Measurements from ENCODE around the gene PHLDA1.
A peak's percentile ranks its signal among the peaks of the same experiment; 100 is the strongest.
"Not testable (repeated sequence)": the region's sequence is repeated elsewhere in the genome, so short reads cannot be mapped to it uniquely, and the experiment has no call there.

The PHLDA1 gene

DNA sequence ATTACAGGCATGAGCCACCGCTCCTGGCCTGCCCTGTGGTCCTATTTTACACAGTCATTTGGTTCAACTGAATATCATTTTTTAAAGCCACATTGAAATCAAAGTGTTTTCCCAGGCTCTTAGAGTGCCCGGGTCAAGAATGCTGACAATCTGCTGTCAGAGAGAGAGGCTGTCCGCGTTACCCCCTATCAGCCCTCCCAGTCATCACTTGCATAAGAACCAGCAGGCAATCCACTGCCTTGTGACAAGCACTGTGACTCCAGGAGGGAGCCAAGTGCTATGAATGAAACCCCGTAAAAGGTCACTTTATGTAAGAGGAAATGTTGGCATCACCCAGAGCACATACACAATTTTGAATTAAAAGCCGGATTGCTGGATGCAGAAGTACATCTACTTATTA is 13.5 kb downstream of the PHLDA1 start:
- DNase-seq: peak; percentile 24

DNA sequence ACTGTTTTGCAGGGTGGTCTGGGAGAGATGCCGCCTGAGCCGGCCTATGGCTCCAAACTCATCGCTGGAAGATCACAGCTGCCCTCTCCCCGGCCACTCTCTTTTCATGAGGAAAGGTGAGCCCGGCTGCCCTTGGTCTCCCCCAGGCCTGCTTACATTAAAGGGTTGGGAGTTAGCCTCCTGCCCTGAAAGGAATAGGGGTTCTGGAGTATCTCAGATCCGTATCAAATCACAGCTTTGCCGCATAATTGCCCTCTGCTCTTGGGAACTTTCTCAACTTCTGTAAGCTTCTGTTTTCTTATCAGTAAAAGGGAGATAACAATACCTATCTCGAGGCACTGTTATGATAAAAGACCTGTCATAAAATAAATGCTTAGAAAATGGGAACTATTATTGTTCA is 17.6 kb downstream of the PHLDA1 start:
- no peak for DNase-seq

DNA sequence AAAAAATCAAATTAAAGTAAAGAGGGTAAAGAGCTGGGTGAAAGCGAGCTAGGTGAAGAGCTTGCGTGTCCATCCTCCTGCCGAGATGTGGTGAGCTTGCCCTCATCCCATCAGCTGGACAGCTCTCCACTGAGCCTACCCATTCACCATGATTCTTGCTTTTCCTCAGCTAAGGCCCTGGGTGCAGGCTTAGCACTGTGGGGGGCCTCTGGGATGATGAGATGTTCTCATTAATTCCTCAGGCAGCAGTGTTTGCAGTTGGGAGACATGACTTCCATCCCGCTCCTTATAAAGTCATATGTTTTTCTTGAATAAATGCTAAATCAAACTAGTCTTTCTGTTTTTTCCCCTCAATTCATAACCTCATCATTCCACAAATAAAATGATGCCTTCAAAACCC is 18.0 kb downstream of the PHLDA1 start:
- no peak for DNase-seq

DNA sequence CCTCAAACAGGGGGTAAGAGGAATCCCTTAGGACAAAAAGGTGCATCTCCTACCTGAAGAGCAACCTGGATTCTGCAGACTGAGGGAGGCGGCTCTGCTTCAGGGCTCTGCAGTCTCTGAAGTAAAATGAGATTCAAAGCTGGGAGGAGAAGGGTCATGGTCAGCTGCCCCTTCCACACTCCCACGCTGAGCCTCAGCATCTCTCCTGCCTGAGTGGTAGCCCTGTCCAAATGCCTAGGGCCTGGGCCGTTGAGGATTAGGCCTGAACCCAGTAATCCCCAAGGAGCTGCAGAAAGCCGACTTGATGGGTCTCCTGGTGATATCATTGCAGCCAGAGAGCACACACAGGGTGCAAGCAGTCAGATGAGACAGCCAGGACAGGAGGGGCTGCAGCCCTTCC is 18.9 kb downstream of the PHLDA1 start:
- DNase-seq: no peak

DNA sequence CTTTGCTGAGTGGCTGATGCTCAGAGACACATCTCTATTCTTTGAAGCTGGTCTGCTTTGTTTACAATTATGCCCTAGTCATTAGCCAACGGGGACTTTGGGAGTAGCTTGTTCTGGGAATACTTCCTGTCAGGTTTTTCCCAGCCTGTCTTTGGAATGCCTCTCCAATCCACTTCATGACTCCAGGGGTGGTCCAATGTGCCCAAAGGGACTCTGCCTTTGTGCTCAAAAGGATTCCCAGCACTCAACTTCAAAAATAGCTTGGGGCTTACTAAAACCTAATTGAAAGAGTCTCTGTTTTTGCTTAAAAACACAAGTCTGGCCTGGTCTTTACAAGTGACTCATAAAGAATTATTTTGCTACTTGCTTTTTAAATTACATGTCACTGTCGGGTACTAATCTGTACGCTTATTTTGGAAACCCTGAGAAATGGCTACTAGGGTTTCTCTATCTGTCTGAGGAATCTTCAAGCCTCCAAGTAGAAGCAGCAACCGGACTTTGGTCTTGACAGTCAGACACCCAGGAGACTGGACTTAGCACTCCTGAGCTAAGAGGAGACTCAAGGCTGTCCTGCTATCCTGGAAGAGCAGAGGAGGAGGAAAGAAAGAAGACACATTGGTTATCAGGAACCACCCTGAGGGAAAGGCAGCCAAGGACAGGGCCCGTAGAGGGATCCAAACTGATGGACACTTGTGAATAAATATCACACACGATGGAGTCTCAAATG is 20.7 kb downstream of the PHLDA1 start:
- DNase-seq: peak; percentile 47

DNA sequence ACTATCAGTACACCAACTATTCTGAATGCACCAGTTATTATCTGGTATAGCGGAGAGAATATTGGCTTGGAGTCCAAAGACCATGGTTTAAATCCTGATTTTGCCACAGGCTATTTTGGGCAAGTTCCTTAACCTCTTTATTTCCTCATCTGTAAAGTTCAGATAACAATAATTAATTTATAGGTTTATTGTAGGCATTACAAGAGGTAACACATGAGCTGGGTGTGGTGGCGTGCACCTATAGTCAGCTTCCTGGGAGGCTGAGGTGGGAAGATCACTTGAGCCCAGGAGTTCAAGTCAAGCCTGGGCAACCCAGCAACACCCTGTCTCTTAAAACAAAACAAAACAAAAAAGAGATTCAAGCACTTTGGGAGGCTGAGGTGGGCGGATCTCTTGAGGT is 23.1 kb downstream of the PHLDA1 start:
- DNase-seq: no peak

DNA sequence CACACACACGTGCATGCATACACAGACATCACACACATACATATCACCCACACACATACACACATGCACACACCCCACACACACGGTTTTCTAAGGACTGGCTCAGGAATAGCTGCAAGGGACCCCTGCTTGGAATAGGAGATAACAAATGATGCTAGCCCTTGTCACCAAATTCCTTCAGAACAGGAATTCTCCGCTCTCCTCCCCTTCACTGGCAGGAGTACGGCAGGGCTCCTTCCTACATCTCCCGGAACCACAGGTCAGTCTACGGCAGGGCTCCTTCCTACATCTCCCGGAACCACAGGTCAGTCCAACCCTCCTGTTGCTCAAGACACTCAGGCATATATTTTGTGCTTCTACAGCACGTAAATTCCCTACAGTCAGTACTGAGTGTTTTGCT is 23.9 kb downstream of the PHLDA1 start:
- DNase-seq: no peak

GRCh38 chr12:76006028-76006925 is 25.3 kb downstream of the PHLDA1 start:
- peak; percentile 88 for DNase-seq

GRCh38 chr12:76003355-76003638 is 28.3 kb downstream of the PHLDA1 start:
- peak; percentile 10 for DNase-seq

DNA sequence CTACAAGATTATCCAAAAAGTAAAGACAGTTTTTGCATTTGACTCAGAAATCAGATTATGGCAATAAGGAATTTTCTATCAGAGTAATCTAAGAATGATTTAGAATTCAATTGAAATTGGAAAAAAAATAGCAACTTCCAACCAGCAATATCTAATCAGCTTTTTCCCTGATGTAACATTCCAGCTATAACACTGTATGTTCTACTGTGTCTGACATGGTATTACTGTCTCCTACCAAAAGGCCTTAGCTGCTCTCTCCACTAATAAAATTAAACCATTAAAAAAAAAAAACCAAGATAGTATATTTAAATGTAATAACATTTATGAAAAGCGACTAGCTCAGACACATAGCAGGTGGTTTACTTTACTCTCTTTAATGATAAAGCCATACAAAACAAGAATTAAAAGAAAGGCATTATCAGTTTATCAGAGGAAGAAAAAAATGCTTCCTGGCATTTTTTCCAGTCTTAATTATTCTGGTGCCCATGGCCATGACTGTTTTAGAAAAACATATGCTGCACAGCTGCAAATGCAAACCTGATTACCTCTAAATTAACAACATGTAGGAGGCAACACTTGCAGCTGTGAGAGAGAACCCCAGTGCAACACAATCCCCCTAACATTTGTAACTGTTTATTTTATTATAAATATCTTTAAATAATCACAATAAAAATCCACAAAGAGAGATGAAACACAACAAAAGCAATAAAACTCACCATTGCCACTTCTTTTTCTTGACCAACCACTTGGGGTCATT is 28.8 kb downstream of the PHLDA1 start:
- DNase-seq: no peak

DNA sequence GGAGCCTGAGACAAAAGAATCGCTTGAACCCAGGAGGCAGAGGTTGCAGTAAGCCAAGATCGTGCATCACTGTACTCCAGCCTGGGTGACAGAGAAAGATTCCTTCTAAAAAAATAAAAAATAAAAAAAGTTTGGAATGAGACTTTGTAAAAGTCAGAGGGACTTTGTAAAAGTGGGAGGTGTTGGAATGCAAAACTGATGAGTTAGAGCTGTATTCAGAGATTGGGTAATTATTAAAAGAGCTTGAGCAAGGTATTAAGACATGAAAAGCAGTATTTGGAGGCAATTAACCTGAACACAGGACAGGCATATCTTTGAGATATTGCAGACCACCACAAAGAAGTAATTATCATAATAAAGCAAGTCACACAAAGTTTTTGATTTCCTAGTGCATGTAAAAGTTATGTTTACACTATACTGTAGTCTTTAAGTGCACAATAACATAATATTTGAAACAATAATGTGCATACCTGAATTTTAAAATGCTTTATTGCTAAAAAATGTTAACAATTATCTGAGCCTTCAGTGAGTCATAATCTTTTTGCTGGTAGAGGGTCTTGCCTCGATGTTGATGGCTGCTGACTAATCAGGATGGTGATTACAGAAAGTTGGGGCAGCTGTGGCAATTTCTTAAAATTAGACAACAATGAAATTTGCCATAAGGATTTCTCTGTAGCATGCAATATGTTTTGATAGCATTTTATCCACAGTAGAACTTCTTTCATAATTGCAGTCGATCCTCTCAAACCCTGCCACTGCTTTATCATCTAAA is 33.1 kb downstream of the PHLDA1 start:
- no peak for DNase-seq

DNA sequence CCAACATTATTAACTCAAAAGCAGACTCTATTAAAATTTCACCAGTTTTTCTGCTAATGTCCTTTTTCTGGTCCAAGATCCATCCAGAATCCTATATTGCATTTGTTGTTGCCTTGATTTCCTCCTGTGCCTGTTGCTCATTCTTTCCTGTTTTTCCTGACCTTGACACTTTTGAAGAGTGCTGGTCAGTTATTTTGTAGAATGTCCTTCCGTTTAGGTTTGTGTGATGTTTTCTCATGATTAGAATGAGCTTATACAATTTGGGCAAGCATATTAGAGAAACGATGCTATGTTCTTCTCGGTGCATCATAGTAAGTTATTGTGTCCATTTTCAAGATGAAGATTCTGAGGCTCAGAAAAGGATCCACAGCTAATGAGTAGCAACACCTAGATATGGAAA is 33.9 kb downstream of the PHLDA1 start:
- DNase-seq: no peak

DNA sequence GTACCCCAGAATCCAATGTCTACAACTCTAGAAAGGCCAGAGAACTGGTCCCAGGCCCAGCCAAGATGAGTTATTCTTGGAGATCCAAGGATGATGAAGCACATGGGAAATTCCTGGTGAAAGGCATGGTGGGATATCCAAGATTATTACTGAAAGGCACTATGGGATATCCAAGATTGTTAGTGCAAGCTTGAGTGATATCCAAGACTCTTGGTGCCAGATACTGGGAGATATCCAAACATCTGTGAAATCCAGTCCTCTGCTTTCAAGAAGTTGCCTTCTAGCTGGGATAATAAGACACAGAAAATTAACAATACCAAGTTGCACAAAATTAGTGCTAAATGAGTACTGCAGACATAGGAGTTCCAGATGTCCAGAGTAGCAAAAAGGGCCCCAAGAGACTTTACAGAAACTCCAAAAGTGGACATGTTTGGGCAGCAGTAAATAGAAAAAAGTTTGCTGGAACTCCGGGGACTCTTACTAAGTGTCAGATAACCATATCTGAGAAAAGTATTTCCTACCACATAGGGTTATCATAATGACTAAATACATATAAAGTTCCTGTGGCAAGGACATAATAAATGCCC is 34.6 kb downstream of the PHLDA1 start:
- no peak for DNase-seq

DNA sequence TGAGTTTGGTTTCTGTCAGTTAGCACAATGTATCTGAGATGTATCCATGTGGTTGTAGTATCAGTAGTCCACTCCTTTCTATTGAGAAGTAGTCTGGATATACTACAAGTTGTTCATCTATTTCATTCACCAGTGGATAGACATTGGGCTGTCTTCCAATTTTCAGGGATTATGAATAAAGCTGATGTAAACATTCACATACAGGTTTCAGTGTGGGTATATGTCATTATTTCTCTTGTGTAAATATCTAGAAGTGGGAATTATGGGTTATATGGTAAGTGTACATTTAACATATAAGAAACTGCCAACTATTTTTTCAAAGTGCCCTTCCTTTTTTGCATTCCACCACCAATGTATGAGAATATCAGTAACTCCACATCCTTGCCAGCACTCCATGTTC is 35.9 kb downstream of the PHLDA1 start:
- DNase-seq: peak; percentile 39

DNA sequence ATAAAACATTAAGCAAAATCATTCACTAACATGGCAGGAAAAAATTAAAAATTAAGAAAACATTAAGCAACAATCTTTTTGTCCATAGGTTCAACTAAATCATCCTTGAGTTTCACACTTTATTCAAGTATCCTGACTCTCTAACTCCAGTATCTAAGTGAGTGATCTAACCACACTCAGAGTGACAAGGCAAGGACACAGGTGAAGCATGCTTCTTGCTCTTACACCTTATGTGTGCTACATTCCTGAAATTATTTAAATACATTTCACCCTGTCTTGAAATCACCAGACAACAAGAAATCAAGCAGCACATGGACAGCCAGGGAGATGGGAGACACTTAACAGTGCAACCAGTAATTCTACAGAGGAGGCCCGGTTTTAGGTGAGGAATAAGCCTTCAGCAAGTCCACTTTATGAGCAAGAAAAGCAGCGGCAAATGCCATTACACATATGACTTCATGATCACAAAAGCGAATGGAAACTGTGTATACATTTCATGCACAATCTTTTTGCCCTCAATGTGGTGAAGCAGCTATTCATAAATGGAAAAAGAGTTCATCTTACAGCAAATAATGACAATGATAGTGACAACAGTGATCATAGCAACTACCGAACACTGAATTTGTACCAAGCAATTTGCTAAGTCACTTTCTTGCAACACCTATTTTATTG is 37.4 kb downstream of the PHLDA1 start:
- no peak for DNase-seq

GRCh38 chr12:75991753-75992152 is 39.8 kb downstream of the PHLDA1 start:
- DNase-seq: no peak

DNA sequence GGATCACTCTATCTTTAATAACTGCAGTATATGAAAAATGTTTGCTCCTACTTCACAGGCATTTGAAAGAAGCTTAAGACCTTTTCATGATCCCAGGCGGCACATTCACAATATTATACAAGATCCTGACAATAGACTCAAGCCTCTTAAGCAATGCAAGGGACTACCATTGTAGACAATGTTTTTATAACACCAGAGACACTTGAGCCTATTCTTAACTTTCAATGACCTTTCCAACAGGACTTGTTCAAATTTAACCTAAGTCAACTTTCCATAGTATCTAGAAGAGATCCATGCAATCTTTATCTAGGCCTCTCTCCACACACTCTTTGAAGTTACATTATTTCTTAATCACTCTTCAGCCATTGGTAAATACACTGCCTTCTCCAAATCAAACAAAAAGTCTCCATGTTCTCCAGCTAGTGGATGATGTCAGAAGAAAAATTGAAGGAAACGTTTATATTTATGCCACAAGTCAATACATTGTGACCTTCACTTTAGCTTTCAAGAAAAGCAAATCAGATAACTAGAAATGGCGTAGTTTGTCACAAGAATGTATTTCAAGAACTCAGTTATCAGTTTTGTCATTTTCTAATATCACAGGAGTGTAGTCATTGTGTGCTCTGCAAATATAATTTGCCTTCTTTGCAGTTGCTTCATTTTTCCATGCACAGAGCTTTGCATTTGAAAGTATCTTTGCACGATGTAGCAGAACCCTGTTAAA is 41.2 kb downstream of the PHLDA1 start:
- DNase-seq: no peak

DNA sequence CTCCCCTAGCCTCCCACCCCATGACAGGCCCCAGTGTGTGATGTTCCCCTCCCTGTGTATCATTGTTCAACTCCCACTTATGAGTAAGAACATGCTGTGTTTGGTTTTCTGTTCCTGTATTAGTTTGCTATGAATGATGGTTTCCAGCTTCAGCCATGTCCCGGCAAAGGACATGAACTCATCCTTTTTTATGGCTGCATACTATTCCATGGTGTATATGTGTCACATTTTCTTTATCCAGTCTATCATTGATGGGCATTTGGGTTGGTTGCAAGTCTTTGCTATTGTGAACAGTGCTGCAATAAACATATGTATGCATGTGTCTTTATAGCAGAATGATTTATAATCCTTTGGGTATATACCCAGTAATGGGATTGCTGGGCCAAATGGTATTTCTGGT is 43.9 kb downstream of the PHLDA1 start:
- DNase-seq: not testable (repeated sequence)

DNA sequence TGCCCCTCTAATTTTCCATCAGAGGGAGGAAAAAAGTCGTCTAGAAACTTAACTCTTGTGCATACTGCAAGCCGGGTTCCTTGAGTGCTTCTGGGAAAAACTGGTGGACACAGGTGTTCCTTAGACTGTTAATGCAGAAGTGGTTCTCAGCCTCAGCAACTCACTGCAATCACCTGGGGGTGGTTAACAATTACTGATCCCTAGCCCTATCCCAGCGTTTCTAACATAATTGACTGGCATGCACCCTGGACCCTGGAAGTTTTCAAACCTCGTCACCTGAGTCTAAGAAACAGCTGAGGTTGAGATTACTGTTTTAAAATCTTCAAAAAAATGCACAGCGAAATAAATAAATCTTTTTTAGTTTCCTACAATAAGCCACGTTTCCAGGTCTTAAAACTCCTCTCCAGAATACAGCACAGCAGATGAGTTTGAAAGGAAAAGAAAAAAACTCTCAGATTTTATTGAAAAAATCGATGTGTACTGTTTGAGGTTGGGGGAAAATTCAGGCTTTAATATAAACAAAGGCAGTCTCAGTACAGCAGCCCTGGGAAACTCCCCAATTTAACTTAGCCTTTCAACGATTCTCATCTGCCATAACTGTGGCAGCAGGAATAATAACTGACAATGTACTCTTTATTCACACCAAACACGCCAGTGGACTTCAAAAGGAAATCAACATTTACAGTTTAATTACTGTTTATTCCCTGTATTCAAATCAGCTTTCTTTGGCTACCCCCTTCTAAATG is 45.4 kb downstream of the PHLDA1 start:
- peak; percentile 84 for DNase-seq

GRCh38 chr12:75985566-75985965 is 46.0 kb downstream of the PHLDA1 start:
- no peak for DNase-seq
